Transverse colon (tissue), 4 donors: ENCODE data around the gene KCNQ1OT1. TPM values are rescaled to one million over a fixed set of nuclear protein-coding genes. Genes with fewer than 3 reads are reported as not detected.

Source experiments
- DNase-seq: peaks from one replicate; pipeline ENCODE4 v3.0.0-alpha.2; 2019
- H3K27ac ChIP-seq, 4 donors: fragments of 200-600 bp; sonication (generic); 2 replicates each; pipeline ENCODE4 v1.5.1; 2016 to 2018; ENCODE audit warnings: inconsistent platforms in 4 of 4
- H3K27me3 ChIP-seq: fragments of 200-600 bp; sonication (generic); 2 replicates; pipeline ENCODE4 v1.5.1; 2017; ENCODE audit warnings: inconsistent platforms
- H3K36me3 ChIP-seq, 4 donors: fragments of 200-600 bp; sonication (generic); 2 replicates each; pipeline ENCODE4 v1.5.1; 2017 to 2019; ENCODE audit warnings: inconsistent platforms in 4 of 4
- H3K4me1 ChIP-seq, 4 donors: fragments of 200-600 bp; sonication (generic); 2 replicates each; pipeline ENCODE4 v1.5.1; 2017 to 2020; ENCODE audit warnings: inconsistent platforms in 4 of 4
- H3K4me3 ChIP-seq, 4 donors: fragments of 200-600 bp; sonication (generic); 1 replicate in 1 of 4; 2 replicates in 3 of 4; pipeline versions ENCODE4 v1.5.1 to v1.6.1; 2017 to 2019; ENCODE audit warnings: inconsistent platforms in 4 of 4
- H3K9me3 ChIP-seq, 2 donors: fragments of 200-600 bp; sonication (generic); 2 replicates each; pipeline ENCODE4 v1.5.1; 2017 to 2019; ENCODE audit warnings: inconsistent platforms in 2 of 2
- EP300 ChIP-seq: sonication (generic); formaldehyde crosslinking; IDR thresholded peaks from one replicate; pipeline ENCODE4 v1.6.1; 2017; ENCODE audit warnings: antibody characterized with exemption, low read depth
- POLR2A ChIP-seq: fragments of 450-650 bp; IDR thresholded peaks from one replicate; pipeline ENCODE4 v1.6.1; 2016; ENCODE audit warnings: antibody characterized with exemption, mild to moderate bottlenecking, moderate library complexity
- POLR2AphosphoS5 ChIP-seq, 3 donors: sonication (generic); formaldehyde crosslinking; IDR thresholded peaks; one replicate each; pipeline ENCODE4 v1.6.1; 2016; ENCODE audit warnings: antibody characterized with exemption in 3 of 3
- WGBS, 2 donors: methylation state at CpG; one replicate each; pipeline ENCODE4 v1.1.5; 2018; ENCODE audit warnings: low coverage in 1 of 2; 5-methylcytosine and 5-hydroxymethylcytosine counted together
- in situ Hi-C, 4 donors: fragments of 200-750 bp; cut with MboI; loops; one replicate each; pipeline versions ENCODE4 v1.15.0 to v1.15.1; 2017; ENCODE audit warnings: low sequenced_read_pairs in 3 of 4, low pct_ligation_motif_present in 1 of 4, low pct_unique_long_range_greater_than_20kb in 1 of 4
- intact Hi-C: fragments of 100-400 bp; cut with DNase I; formaldehyde crosslinking; loops from one replicate; pipeline ENCODE4 v1.15.1; 2023; ENCODE audit warnings: low total_unique reads
- total RNA-seq, 4 donors: library from RNA; depleted of rRNA; stranded (reverse); fragments of >200 nt; gene quantifications; one replicate each; pipeline ENCODE4 v1.1.0, GENCODE V29; 2016
- TF ChIP-seq, protein P1 (sequence below), 5 experiments: fragments of 200-600 bp in 3 of 5; fragments of 450-650 bp in 2 of 5; sonication (generic) in 3 of 5; IDR thresholded peaks; 1 replicate in 2 of 5; 2 replicates in 3 of 5; pipeline ENCODE4 v1.5.1; 2016 to 2017; ENCODE audit warnings: antibody characterized with exemption in 5 of 5, inconsistent platforms in 3 of 5, mild to moderate bottlenecking in 2 of 5, moderate library complexity in 1 of 5

KCNQ1OT1 gene
- total RNA-seq, 4 donors from 2014 or later, result 1.5 to 5.0 (median 1.9) TPM

DNA sequence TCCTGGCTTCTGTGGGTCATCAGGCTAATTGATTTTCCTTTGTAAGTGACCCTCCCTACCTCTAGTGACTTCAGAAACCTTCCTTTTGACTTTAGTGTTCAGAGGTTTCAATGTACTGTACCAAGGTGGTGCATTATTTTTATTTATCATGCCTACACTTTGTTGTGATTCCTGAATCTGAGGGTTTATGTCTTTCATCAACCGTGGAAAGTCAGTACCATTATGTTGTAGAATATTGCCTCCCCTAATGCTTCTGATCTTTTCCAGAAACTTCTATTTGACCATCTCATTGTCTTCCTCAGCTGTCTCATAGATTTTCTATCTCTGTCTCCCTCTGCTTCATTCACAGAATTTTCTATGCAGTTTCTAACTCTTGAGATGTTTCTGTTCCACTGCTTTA, 105.5 kb downstream of the KCNQ1OT1 start:
- in situ Hi-C loops (no loop called here), intact Hi-C loops (no loop called here)
- Histone ChIP-seq H3K27me3 (no peaks in the 10 kb centered on the region), H3K4me1 (no peaks in the 10 kb centered on the region), H3K4me3 (no peak overlapping the region), H3K36me3 (no peaks in the 10 kb centered on the region), H3K9me3 (peaks cover 4 to 8% of the 10 kb centered on the region in 2 donors), H3K27ac (no peak overlapping the region)
- no peak for DNase-seq
- TF ChIP-seq, protein P1, sequence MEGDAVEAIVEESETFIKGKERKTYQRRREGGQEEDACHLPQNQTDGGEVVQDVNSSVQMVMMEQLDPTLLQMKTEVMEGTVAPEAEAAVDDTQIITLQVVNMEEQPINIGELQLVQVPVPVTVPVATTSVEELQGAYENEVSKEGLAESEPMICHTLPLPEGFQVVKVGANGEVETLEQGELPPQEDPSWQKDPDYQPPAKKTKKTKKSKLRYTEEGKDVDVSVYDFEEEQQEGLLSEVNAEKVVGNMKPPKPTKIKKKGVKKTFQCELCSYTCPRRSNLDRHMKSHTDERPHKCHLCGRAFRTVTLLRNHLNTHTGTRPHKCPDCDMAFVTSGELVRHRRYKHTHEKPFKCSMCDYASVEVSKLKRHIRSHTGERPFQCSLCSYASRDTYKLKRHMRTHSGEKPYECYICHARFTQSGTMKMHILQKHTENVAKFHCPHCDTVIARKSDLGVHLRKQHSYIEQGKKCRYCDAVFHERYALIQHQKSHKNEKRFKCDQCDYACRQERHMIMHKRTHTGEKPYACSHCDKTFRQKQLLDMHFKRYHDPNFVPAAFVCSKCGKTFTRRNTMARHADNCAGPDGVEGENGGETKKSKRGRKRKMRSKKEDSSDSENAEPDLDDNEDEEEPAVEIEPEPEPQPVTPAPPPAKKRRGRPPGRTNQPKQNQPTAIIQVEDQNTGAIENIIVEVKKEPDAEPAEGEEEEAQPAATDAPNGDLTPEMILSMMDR (IDR thresholded peaks at IDR 0.05), result no peak
- TF ChIP-seq POLR2A (no peak), POLR2AphosphoS5 (IDR thresholded peaks at IDR 0.05) (no peak), EP300 (no peak)
- 81 to 100% methylated on average over 1 of the region's 1 CpG for WGBS, 2 donors

DNA sequence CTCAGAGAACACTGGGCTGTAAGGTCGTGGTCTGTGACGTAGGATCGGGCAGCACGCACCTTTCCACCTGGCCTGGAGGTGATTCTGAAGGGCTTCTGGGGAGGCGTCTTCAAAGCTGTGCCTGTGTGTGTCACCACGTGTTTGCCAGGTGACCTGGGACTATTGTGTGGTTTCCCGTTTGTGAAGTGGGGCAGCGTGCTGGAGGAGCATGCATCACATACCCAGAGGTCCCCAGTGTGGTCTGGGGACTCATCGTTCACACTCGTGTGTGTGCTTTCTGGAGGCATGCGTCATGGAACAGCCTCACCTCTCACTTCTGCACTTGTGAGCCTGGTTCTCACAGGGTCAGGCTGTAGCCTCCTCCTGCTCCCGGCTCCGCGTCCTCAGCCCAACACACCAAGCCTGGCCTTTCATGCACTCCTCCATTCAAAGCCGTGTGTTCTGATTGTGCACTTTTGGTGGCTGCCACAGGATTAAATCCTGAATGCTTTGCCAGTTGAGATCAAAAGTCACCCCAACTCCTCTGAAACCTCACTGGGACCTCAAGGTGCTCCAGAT, 106.3 kb downstream of the KCNQ1OT1 start:
- no peak overlapping the region for H3K4me3 ChIP-seq
- H3K27me3 ChIP-seq, result no peaks in the 10 kb centered on the region
- TF ChIP-seq POLR2A (no peak), EP300 (no peak), POLR2AphosphoS5 (IDR thresholded peaks at IDR 0.05) (no peak)
- TF ChIP-seq, protein P1 (IDR thresholded peaks at IDR 0.05), result no peak
- DNase-seq, result no peak
- no peak overlapping the region for H3K27ac ChIP-seq
- H3K36me3 ChIP-seq, result no peaks in the 10 kb centered on the region
- intact Hi-C loops, result no loop called here
- H3K4me1 ChIP-seq, result peaks cover 0 to 3% (median 0%) of the 10 kb centered on the region in 4 donors
- 80 to 93% methylated on average over 1 to 15 of the region's 15 CpGs for WGBS, 2 donors
- H3K9me3 ChIP-seq, result peaks cover 4 to 7% of the 10 kb centered on the region in 2 donors
- in situ Hi-C loops, result no loop called here

DNA sequence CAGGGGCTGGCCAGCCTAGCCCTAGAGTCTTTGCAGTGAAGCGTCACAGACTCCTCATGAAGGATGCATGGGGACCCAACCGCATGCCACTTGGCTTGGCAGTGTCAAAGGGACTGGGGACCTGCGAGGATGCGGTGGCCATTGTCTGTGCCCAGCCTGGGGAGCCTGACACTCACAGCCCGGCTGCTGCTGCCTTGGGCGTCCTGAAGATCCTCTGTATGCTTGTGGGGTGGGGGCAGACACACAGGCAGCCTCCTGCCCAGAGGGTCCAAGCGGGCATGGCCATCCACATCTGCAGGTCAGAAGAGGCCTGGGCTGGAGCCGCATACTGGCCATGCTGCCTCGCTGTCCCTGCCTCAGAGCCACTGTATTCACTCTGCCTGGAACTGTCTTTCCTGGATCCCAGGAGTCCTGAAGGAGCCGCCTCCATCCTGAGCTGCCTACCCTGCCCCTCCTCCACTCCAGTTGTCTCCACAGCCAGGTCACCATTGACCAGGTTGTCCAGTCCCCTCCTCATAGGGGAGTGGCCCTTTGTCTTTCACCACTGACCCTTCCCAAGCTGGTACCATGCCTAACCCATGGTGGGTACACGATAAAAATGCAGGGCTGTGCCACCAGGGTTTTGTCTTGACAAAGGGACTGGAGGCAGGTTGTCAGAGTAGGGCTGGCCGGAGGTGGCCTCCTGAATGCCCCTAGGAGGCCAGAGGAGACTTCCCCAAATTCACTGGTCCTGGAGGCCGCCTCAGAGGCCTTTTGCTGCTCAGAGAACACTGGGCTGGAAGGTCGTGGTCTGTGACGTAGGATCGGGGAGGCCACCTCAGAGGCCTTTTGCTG, 107.0 kb downstream of the KCNQ1OT1 start:
- TF ChIP-seq, protein P1 (IDR thresholded peaks at IDR 0.05), result no peak
- no peak for TF ChIP-seq POLR2A
- TF ChIP-seq EP300, result no peak
- TF ChIP-seq POLR2AphosphoS5 (IDR thresholded peaks at IDR 0.05), result no peak
- 96% methylated on average over 14 of the region's 16 CpGs; no CpG with 5 or more reads in 1 of the 2 donors for WGBS, 2 donors
- Histone ChIP-seq H3K4me1 (peaks cover 0 to 3% (median 0%) of the 10 kb centered on the region in 4 donors), H3K4me3 (no peak overlapping the region), H3K27ac (no peak overlapping the region), H3K27me3 (no peaks in the 10 kb centered on the region), H3K9me3 (peaks cover 0 to 2% of the 10 kb centered on the region in 2 donors), H3K36me3 (no peaks in the 10 kb centered on the region)
- in situ Hi-C loops (no loop called here), intact Hi-C loops (no loop called here)
- no peak for DNase-seq

DNA sequence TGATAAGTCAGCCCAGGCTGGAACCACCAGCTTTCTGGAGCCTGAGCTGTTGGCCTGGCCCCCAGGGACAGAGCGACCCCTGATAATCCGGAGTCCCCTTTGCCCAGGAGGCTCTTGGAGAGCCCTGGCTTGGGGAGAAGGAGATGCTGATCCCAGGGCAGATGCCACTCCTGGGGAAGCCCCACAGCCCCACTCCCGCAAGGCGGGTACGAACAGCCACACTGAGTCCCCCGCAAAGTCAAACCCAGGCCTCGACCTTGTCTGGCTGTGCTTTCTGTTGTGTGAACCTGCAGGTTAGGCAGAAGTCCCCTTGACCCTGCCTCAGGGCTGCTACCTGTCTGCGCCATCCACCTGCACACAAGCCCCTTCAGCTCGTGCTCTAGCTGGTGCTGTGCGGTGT, 108.0 kb downstream of the KCNQ1OT1 start:
- no peaks in the 10 kb centered on the region for H3K27me3 ChIP-seq
- no peak overlapping the region for H3K27ac ChIP-seq
- H3K4me3 ChIP-seq, result no peak overlapping the region
- peaks cover 0 to 3% (median 0%) of the 10 kb centered on the region in 4 donors for H3K4me1 ChIP-seq
- intact Hi-C loops (no loop called here), in situ Hi-C loops (no loop called here)
- no peak for DNase-seq
- no peaks in the 10 kb centered on the region for H3K36me3 ChIP-seq
- TF ChIP-seq POLR2A, result no peak
- TF ChIP-seq EP300, result no peak
- TF ChIP-seq, protein P1 (IDR thresholded peaks at IDR 0.05), result no peak
- no peak for TF ChIP-seq POLR2AphosphoS5 (IDR thresholded peaks at IDR 0.05)
- H3K9me3 ChIP-seq, result no peaks in the 10 kb centered on the region
- 92% methylated on average over 9 of the region's 10 CpGs; no CpG with 5 or more reads in 1 of the 2 donors for WGBS, 2 donors
